Left lung (tissue), 10 donors: Measurements from ENCODE around the gene OMP. TPM values are rescaled to one million over a fixed set of nuclear protein-coding genes. Genes with fewer than 3 reads are reported as not detected.

Experiments used
- ATAC-seq: fragments of 200-7000 bp; cut with Tn5 transposase; one replicate; pipeline ENCODE4 v1.9.1; 2020; ENCODE audit warnings: moderate library complexity
- DNase-seq, 4 donors: peaks; one replicate each; pipeline ENCODE4 v3.0.0-alpha.2; 2013 to 2020
- H3K27ac ChIP-seq, 2 donors: fragments of 200-600 bp; sonication (generic) in 1 of 2; one replicate each; pipeline versions ENCODE4 v1.5.0 to v1.8.0; 2020 to 2021
- H3K27me3 ChIP-seq, 2 donors: fragments of 200-600 bp; sonication (generic) in 1 of 2; one replicate each; pipeline versions ENCODE4 v1.5.0 to v1.8.0; 2020 to 2021
- H3K36me3 ChIP-seq, 2 donors: fragments of 200-600 bp; sonication (generic) in 1 of 2; one replicate each; pipeline versions ENCODE4 v1.5.0 to v1.8.0; 2020 to 2021
- H3K4me1 ChIP-seq, 2 donors: fragments of 200-600 bp; one replicate each; pipeline ENCODE4 v1.8.0; 2021
- H3K4me3 ChIP-seq, 2 donors: fragments of 200-600 bp; sonication (generic) in 1 of 2; one replicate each; pipeline versions ENCODE4 v1.5.0 to v1.8.0; 2020 to 2021; ENCODE audit warnings: mild to moderate bottlenecking in 1 of 2
- H3K9me3 ChIP-seq, 2 donors: fragments of 200-600 bp; sonication (generic) in 1 of 2; one replicate each; pipeline versions ENCODE4 v1.5.0 to v1.8.0; 2020 to 2021
- CTCF ChIP-seq, 2 donors: fragments of 200-600 bp; sonication (generic) in 1 of 2; IDR thresholded peaks; one replicate each; pipeline versions ENCODE4 v1.5.0 to v1.8.0; 2021; ENCODE audit warnings: antibody characterized with exemption in 2 of 2
- intact Hi-C, 2 donors: fragments of 100-400 bp; cut with DNase I; formaldehyde crosslinking; loops; one replicate each; pipeline versions ENCODE4 v1.11.2 to v1.14.2; 2022
- polyA plus RNA-seq, 6 donors: library from polyadenylated mRNA; unstranded; fragments of 120-200 nt; gene quantifications; one replicate each; pipeline ENCODE4 v1.2.1, GENCODE V29; 2013; ENCODE audit not compliant: insufficient read length in 6 of 6
- total RNA-seq, 2 donors: library from RNA; stranded (reverse); fragmentation: NEBNext Ultra II Directional; extraction: Animal tissue kit (Norgen Biotek cat#: 25700); gene quantifications; one replicate each; pipeline ENCODE4 v1.2.1, GENCODE V29; 2021
- donor health status: DM: no; HTN: yes; CAD: no.
- donor health status: DM: no; HTN: no; CAD: no.

Gene OMP
- total and polyA plus RNA-seq, 8 donors = 0.34 to 0.46 (median 0.40) TPM; not detected in 4

- no peaks in the 10 kb centered on the region for H3K27me3 ChIP-seq
- DNase-seq (peak in 1 of 4 donors; percentile 17), ATAC-seq (no peak)
- no peak overlapping the region for H3K4me3 ChIP-seq
- intact Hi-C loops = no loop called here
- H3K4me1 ChIP-seq = peaks cover 5 to 13% of the 10 kb centered on the region in 2 donors
- H3K27ac ChIP-seq = no peak overlapping the region
- no peak for TF ChIP-seq CTCF (IDR thresholded peaks at IDR 0.05)
- no peaks in the 10 kb centered on the region for H3K36me3 ChIP-seq
- H3K9me3 ChIP-seq = no peaks in the 10 kb centered on the region
These were observed 18.9 kb upstream of the OMP start for GRCh38 chr11:77083566-77084245.

GRCh38 chr11:77084581-77085191, 18.0 kb upstream of the OMP start:
- no peak overlapping the region for H3K4me3 ChIP-seq
- H3K4me1 ChIP-seq = peaks cover 5 to 13% of the 10 kb centered on the region in 2 donors
- TF ChIP-seq CTCF (IDR thresholded peaks at IDR 0.05) = no peak
- ATAC-seq (no peak), DNase-seq (peak in 2 of 4 donors; percentile 25 to 79)
- intact Hi-C loops = loop anchor here in 1 of 2 donors (5.0 kb wide), 1 partner anchor 37 kb away; no protein-coding TSS in a partner anchor
- no peaks in the 10 kb centered on the region for H3K27me3 ChIP-seq
- no peak overlapping the region for H3K27ac ChIP-seq
- H3K9me3 ChIP-seq = no peaks in the 10 kb centered on the region
- no peaks in the 10 kb centered on the region for H3K36me3 ChIP-seq

GRCh38 chr11:77085652-77086051, 17.0 kb upstream of the OMP start:
- H3K4me1 ChIP-seq = peaks cover 5 to 13% of the 10 kb centered on the region in 2 donors
- ATAC-seq (no peak), DNase-seq (peak in 2 of 4 donors; percentile 15 to 25)
- intact Hi-C loops = loop anchor here in 1 of 2 donors (5.0 kb wide), 1 partner anchor 38 kb away; no protein-coding TSS in a partner anchor
- no peak overlapping the region for H3K4me3 ChIP-seq
- no peak for TF ChIP-seq CTCF (IDR thresholded peaks at IDR 0.05)
- no peaks in the 10 kb centered on the region for H3K27me3 ChIP-seq
- no peaks in the 10 kb centered on the region for H3K9me3 ChIP-seq
- H3K36me3 ChIP-seq = no peaks in the 10 kb centered on the region
- H3K27ac ChIP-seq = no peak overlapping the region

GRCh38 chr11:77086521-77087472, 15.8 kb upstream of the OMP start:
- DNase-seq = peak in 2 of 4 donors; percentile 17 to 55
- Histone ChIP-seq H3K36me3 (no peaks in the 10 kb centered on the region), H3K4me1 (peaks cover 5 to 13% of the 10 kb centered on the region in 2 donors), H3K4me3 (no peak overlapping the region), H3K27me3 (no peaks in the 10 kb centered on the region), H3K27ac (no peak overlapping the region), H3K9me3 (no peaks in the 10 kb centered on the region)
- intact Hi-C loops = loop anchor here in 1 of 2 donors (5.0 kb wide), 1 partner anchor 39 kb away; no protein-coding TSS in a partner anchor
- TF ChIP-seq CTCF (IDR thresholded peaks at IDR 0.05) = no peak
- ATAC-seq = no peak
